Measurements from ENCODE around the gene CCL3.

CCL3 gene

GRCh38 chr17:36095992-36096391 is 6.0 kb upstream of the CCL3 start:
- no peak for TF ChIP-seq GATA3 (IDR thresholded peaks at IDR 0.05; ENCODE audit: low read depth, low read length)
- TF ChIP-seq GATA2 (IDR thresholded peaks at IDR 0.05; ENCODE audit: low read depth, low read length): no peak

GRCh38 chr17:36094746-36095145 is 4.8 kb upstream of the CCL3 start:
- TF ChIP-seq GATA2 (IDR thresholded peaks at IDR 0.05; ENCODE audit: low read depth, low read length) (no peak), GATA3 (IDR thresholded peaks at IDR 0.05; ENCODE audit: low read depth, low read length) (no peak)

- TF ChIP-seq GATA2 (IDR thresholded peaks at IDR 0.05; ENCODE audit: low read depth, low read length) (no peak), GATA3 (IDR thresholded peaks at IDR 0.05; ENCODE audit: low read depth, low read length) (no peak)
Measured at GRCh38 chr17:36094232-36094631, 4.3 kb upstream of the CCL3 start.

GRCh38 chr17:36092230-36092629 is 2.3 kb upstream of the CCL3 start:
- TF ChIP-seq GATA2 (IDR thresholded peaks at IDR 0.05; ENCODE audit: low read depth, low read length) (no peak), GATA3 (IDR thresholded peaks at IDR 0.05; ENCODE audit: low read depth, low read length) (no peak)

GRCh38 chr17:36089339-36089865 is 541 bp downstream of the CCL3 start:
- TF ChIP-seq GATA3 (IDR thresholded peaks at IDR 0.05; ENCODE audit: low read depth, low read length): no peak
- TF ChIP-seq GATA2 (IDR thresholded peaks at IDR 0.05; ENCODE audit: low read depth, low read length): no peak

GRCh38 chr17:36088670-36089338 is 1.1 kb downstream of the CCL3 start:
- TF ChIP-seq GATA3 (IDR thresholded peaks at IDR 0.05; ENCODE audit: low read depth, low read length) (no peak), GATA2 (IDR thresholded peaks at IDR 0.05; ENCODE audit: low read depth, low read length) (no peak)

- no peak for TF ChIP-seq GATA3 (IDR thresholded peaks at IDR 0.05; ENCODE audit: low read depth, low read length)
- no peak for TF ChIP-seq GATA2 (IDR thresholded peaks at IDR 0.05; ENCODE audit: low read depth, low read length)
Measured at GRCh38 chr17:36086791-36087190, 3.2 kb downstream of the CCL3 start.

GRCh38 chr17:36085765-36086164 is 4.2 kb downstream of the CCL3 start:
- TF ChIP-seq GATA3 (IDR thresholded peaks at IDR 0.05; ENCODE audit: low read depth, low read length): no peak
- TF ChIP-seq GATA2 (IDR thresholded peaks at IDR 0.05; ENCODE audit: low read depth, low read length): no peak

GRCh38 chr17:36074365-36074764 is 15.6 kb downstream of the CCL3 start:
- no peak for TF ChIP-seq GATA2 (IDR thresholded peaks at IDR 0.05; ENCODE audit: low read depth, low read length)
- TF ChIP-seq GATA3 (IDR thresholded peaks at IDR 0.05; ENCODE audit: low read depth, low read length): no peak

- TF ChIP-seq GATA3 (IDR thresholded peaks at IDR 0.05; ENCODE audit: low read depth, low read length) (no peak), GATA2 (IDR thresholded peaks at IDR 0.05; ENCODE audit: low read depth, low read length) (no peak)
Measured at GRCh38 chr17:36072431-36073121, 17.4 kb downstream of the CCL3 start.

GRCh38 chr17:36071751-36072150 is 18.2 kb downstream of the CCL3 start:
- no peak for TF ChIP-seq GATA3 (IDR thresholded peaks at IDR 0.05; ENCODE audit: low read depth, low read length)
- no peak for TF ChIP-seq GATA2 (IDR thresholded peaks at IDR 0.05; ENCODE audit: low read depth, low read length)

- no peak for TF ChIP-seq GATA2 (IDR thresholded peaks at IDR 0.05; ENCODE audit: low read depth, low read length)
- TF ChIP-seq GATA3 (IDR thresholded peaks at IDR 0.05; ENCODE audit: low read depth, low read length): no peak
Measured at GRCh38 chr17:36070427-36070826, 19.5 kb downstream of the CCL3 start.

GRCh38 chr17:36069136-36069535 is 20.8 kb downstream of the CCL3 start:
- TF ChIP-seq GATA3 (IDR thresholded peaks at IDR 0.05; ENCODE audit: low read depth, low read length) (no peak), GATA2 (IDR thresholded peaks at IDR 0.05; ENCODE audit: low read depth, low read length) (no peak)

GRCh38 chr17:36068524-36068923 is 21.4 kb downstream of the CCL3 start:
- TF ChIP-seq GATA3 (IDR thresholded peaks at IDR 0.05; ENCODE audit: low read depth, low read length) (no peak), GATA2 (IDR thresholded peaks at IDR 0.05; ENCODE audit: low read depth, low read length) (no peak)
